Upper lobe of right lung (tissue), 1 donor: Measurements from ENCODE around the gene STAT1. TPM values are rescaled to one million over a fixed set of nuclear protein-coding genes. Genes with fewer than 3 reads are reported as not detected.

Experiments
- ATAC-seq: fragments of 200-7000 bp; cut with Tn5 transposase; one replicate; pipeline ENCODE4 v1.9.1; 2020; ENCODE audit warnings: mild to moderate bottlenecking, moderate library complexity
- DNase-seq: peaks from one replicate; pipeline ENCODE4 v3.0.0-alpha.2; 2020
- H3K27ac ChIP-seq: fragments of 200-600 bp; one replicate; pipeline ENCODE4 v1.8.0; 2022
- H3K27me3 ChIP-seq: fragments of 200-600 bp; one replicate; pipeline ENCODE4 v1.8.0; 2022; ENCODE audit warnings: mild to moderate bottlenecking
- H3K36me3 ChIP-seq: fragments of 200-600 bp; one replicate; pipeline ENCODE4 v1.8.0; 2022
- H3K4me1 ChIP-seq: fragments of 200-600 bp; one replicate; pipeline ENCODE4 v1.8.0; 2022
- H3K4me3 ChIP-seq: fragments of 200-600 bp; one replicate; pipeline ENCODE4 v1.8.0; 2022; ENCODE audit warnings: mild to moderate bottlenecking
- H3K9me3 ChIP-seq: fragments of 200-600 bp; one replicate; pipeline ENCODE4 v1.8.0; 2022
- CTCF ChIP-seq: fragments of 200-600 bp; IDR thresholded peaks from one replicate; pipeline ENCODE4 v1.8.0; 2022; ENCODE audit warnings: antibody characterized with exemption
- intact Hi-C: fragments of 100-400 bp; cut with DNase I; formaldehyde crosslinking; loops from one replicate; pipeline ENCODE4 v1.11.0; 2022
- total RNA-seq: library from RNA; stranded (reverse); fragmentation: NEBNext Ultra II Directional; extraction: Animal tissue kit (Norgen Biotek cat#: 25700); gene quantifications from one replicate; pipeline ENCODE4 v1.2.1, GENCODE V29; 2021
- donor health status: DM: no; HTN: yes; CAD: no; lungs with severe emphysema.

STAT1 gene
- total RNA-seq, 1 donor from 2014 or later = 98.6 TPM

GRCh38 chr2:191012346-191012745 is 1.6 kb downstream of the STAT1 start:
- H3K9me3 ChIP-seq = no peaks in the 10 kb centered on the region
- H3K4me1 ChIP-seq = peaks cover 34% of the 10 kb centered on the region
- intact Hi-C loops = no loop called here
- H3K4me3 ChIP-seq = peak overlapping the region; percentile 67
- H3K36me3 ChIP-seq = peaks cover 29% of the 10 kb centered on the region
- DNase-seq (no peak), ATAC-seq (no peak)
- no peaks in the 10 kb centered on the region for H3K27me3 ChIP-seq
- H3K27ac ChIP-seq = no peak overlapping the region
- no peak for TF ChIP-seq CTCF

- Histone ChIP-seq H3K36me3 (peaks cover 41% of the 10 kb centered on the region), H3K9me3 (no peaks in the 10 kb centered on the region), H3K4me1 (peaks cover 34% of the 10 kb centered on the region), H3K4me3 (no peak overlapping the region), H3K27ac (no peak overlapping the region), H3K27me3 (no peaks in the 10 kb centered on the region)
- TF ChIP-seq CTCF = no peak
- ATAC-seq = no peak
- intact Hi-C loops = no loop called here
- no peak for DNase-seq
These were observed 2.8 kb downstream of the STAT1 start for GRCh38 chr2:191010887-191011885.

- no peaks in the 10 kb centered on the region for H3K27me3 ChIP-seq
These were observed 4.2 kb downstream of the STAT1 start for GRCh38 chr2:191009541-191010374.

GRCh38 chr2:191008286-191008685 is 5.7 kb downstream of the STAT1 start:
- H3K4me3 ChIP-seq = no peak overlapping the region
- H3K9me3 ChIP-seq = no peaks in the 10 kb centered on the region
- no peak overlapping the region for H3K27ac ChIP-seq
- DNase-seq = no peak
- peaks cover 34% of the 10 kb centered on the region for H3K4me1 ChIP-seq
- no peaks in the 10 kb centered on the region for H3K27me3 ChIP-seq
- no peak for ATAC-seq
- TF ChIP-seq CTCF = no peak
- peaks cover 70% of the 10 kb centered on the region for H3K36me3 ChIP-seq
- intact Hi-C loops = no loop called here

More at GRCh38 chr2:191009541-191010374, 4.2 kb downstream of the STAT1 start:
- H3K27ac ChIP-seq = no peak overlapping the region
- intact Hi-C loops = no loop called here
- no peak for ATAC-seq
- H3K4me1 ChIP-seq = peaks cover 34% of the 10 kb centered on the region
- no peaks in the 10 kb centered on the region for H3K9me3 ChIP-seq
- peaks cover 55% of the 10 kb centered on the region for H3K36me3 ChIP-seq
- H3K4me3 ChIP-seq = no peak overlapping the region
- no peak for TF ChIP-seq CTCF
- DNase-seq = no peak

- Histone ChIP-seq H3K4me1 (peaks cover 25% of the 10 kb centered on the region), H3K27ac (no peak overlapping the region), H3K9me3 (no peaks in the 10 kb centered on the region), H3K27me3 (no peaks in the 10 kb centered on the region), H3K4me3 (no peak overlapping the region), H3K36me3 (peaks cover 81% of the 10 kb centered on the region)
- ATAC-seq (no peak), DNase-seq (no peak)
- intact Hi-C loops = no loop called here
- TF ChIP-seq CTCF = no peak
These were observed 6.8 kb downstream of the STAT1 start for GRCh38 chr2:191006997-191007783.
